Hematopoietic multipotent progenitor cell treated with erythropoietin and hydrocortisone succinate and interleukin-3 and kit ligand, for 4 days (in vitro differentiated cells): ENCODE measurements around the gene BRINP1.

Experiments used
- DNase-seq: peaks from one replicate; pipeline ENCODE4 v3.0.0-alpha.2; 2015

Gene BRINP1

DNA sequence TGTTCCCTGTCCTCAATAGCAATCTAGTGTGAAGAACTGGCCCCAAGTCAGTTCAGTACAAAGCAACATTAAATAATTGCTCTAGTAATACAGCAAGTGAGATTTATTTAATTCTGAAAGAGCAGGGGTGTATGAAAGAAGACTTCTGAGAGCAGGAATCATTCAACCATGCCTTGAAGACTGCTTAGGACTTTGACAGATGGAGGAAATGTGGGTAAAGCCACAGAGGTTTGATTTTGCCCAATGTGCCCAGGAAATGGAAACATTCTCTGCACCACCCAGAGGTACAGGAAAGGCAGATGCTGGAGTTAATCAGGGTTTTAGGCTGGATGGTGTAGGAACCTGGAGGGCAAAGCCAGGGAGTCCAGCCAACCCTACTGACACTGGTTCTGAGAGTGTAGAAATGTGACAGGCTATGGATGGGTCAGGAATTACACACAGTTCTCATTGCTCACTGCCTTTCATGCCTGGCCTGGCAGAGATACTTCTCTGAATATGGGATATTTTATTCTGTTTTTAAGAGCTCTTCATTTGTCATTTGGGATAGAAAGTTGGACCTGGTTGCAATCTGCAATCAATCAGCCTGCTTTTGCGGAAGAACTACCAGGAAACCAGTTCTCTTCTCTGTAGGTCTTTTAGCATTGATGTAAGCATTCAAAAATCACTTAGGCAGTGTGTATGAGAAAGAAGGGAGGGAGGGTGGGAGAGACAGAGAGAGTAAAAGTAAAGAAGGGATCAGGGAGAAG lies 88.3 kb downstream of the BRINP1 start:
- no peak for DNase-seq

DNA sequence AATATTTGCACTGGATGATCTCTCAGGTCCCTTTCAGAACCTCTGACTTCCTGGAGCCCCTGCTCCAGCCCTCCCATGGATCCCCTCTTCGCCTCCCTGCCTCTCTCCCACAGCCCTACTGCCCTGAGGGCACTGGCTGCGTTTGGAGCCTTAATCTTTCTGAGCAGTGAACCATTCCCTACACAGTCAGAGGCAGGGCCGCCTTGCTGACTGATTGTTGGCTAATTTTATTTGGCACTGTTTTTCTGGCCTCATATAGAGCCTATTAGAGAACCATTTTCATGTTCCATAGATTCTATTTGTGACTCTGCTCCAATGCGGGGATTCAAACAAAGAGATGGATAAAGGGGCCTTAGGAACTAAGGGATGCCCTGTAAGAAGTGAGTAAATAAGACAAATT lies 91.1 kb downstream of the BRINP1 start:
- no peak for DNase-seq

DNA sequence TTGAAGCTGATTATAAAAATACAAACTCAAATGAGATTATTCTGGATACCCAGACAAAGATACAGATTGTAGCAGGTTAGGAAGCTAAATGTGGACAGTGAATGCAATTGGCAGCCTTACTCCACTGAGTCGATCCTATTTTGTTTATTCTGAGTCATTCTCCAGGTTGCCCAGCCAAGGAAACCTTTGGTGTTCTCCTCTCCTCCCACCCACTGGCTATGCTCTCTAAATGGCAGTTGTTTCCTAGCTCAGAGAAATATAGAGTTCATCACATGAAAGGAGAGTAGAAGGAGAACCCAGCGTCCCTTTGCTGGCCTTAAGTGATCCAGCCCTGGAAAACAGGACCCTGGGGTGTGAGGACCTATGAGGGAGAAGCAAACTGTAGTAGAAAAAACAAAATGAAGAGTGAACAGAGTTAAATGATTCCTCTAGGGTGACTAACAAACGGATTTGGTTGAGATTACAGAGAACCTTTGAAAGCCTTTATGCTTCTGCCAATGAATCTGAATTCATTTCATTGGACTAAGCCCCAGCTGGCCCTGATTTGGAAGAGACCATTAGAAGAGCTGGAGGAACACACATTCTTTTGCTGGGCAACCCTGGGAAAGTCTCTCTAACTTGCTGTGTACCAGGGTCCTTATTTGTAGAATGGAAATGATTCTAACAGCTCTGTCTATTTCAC lies 95.1 kb downstream of the BRINP1 start:
- DNase-seq, result no peak

DNA sequence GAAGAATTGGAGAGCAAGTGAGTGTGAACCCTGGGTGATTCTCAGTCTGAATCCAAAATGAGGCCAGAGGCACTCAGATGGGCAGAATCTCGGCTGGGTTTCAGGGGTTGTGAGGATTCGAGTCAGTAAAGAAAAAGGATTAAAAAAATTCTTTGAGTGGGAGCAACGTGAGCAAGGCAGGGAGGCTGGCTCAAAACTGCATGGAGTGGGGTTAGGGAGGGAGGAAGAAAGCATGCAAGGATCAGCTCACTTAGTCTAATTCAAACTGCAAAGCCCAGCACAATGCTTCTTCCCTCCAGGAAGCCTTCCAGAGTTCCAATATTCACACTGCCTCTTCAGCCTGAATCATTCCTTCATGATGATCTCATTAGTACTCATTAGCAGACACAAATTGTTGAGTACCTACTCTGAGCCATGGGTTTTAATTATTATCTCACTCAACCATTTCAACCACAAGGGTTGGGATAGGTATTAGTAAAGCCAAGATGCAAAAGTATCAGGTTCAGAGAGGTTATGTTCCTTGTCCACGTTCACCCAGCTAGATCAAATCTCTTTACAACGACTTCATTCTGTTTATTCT lies 95.8 kb downstream of the BRINP1 start:
- no peak for DNase-seq

DNA sequence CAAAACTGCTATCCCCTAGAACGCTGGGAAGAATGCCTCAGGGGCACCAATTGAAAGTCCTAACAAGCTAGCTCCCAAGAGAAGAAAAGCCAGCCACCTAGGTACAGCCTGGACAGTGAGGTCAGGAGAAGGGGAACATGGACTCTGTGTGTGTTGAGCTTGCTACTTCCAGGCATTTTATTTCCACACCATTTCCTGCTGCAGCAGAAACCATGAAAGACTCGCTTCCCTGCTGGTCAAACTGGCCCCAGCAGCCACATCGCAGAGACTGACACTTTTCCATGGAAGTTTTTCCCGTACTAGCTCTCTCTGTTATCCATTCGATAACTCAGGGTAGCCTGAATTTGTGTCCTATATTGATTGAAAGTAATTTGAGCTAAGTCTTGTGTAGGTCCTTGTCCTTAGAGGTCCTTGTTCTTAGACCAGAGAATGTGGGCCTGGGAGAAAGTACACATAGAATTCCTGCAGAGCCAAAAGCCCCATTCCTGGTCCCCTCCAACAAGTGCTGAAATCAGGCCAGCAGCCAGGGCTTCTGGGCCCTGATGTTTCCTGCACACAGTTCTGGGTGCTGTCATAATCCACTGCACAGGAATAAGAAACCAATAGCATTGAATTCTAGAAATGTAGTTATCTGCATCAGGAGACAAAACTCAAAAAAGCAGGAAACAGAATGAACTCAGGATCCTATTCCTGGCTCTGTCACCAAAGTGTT lies 96.6 kb downstream of the BRINP1 start:
- no peak for DNase-seq

DNA sequence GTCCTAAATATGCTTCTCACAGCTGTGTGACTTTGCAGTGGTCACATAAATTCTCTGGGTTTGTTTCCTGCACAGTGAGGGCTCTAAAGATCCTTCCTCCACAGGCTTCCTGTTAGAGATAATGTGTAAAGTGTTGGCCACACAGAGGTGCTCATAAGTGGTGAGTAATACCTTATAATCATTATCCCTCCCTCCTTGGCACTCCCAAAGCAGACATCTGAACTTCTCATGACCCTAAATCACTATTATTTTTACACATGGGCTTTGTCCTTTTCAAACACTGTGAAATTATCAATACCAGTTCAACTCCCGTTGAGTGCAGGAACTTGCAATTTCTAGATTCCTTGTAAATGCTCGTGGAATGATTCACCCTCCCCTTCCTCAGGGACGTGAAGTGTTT lies 100.2 kb downstream of the BRINP1 start:
- DNase-seq, result no peak

DNA sequence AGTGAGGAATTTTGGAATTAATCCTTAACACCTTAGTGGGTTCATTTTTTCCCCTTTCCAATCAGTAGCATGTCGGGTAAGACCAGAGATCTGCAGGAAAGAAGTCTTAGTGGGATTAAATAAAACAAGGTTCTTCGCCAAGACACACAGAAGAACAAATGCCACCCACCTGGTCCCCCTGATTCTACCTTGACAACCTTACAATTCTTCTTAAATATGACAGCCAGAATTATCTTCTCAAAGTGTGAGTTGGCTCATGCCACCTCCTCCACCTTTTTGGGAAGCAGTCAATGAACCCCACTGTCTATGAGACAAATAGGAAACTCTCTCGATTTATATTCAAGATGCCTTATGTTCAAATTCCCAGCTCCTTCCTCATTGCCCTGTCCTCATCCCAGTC lies 105.1 kb downstream of the BRINP1 start:
- no peak for DNase-seq

DNA sequence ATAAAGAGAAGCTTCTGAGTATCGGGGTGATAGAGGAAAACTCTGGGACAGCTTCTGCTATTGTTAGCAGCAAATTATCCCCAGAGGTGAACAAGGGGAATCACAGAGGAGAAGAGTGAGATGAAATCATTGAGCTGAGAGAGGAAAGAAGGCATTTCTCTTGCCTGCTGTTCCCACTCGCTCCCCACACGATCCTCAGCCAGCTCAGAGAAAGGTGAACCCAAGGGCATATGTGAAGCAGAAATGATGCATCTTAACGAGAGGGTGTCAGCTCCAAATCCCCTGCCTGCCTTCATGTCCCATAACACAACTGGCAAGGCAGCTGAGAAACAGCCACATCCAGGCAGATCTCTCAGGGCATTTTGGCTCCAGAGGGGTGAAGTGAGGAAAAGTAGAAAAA lies 111.6 kb downstream of the BRINP1 start:
- no peak for DNase-seq

DNA sequence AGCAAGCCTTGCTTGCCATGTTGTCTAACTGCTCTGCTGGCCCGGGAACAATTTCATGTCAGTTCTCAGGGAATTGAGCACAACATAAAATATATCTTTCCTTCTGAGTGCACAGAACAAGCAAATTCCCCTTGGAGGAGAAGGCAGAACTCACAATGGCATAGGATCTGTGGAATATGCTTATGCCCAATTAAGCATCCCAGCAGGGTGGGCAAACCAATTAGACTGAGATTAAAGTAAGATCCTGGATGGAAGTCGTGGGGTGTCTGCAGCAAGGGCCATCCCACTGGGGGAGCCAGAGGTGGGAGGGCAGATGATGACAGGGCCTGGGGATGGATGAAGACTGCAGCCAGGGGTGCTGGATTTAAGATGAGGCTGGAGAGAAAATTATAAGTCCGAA lies 114.1 kb downstream of the BRINP1 start:
- DNase-seq, result no peak

DNA sequence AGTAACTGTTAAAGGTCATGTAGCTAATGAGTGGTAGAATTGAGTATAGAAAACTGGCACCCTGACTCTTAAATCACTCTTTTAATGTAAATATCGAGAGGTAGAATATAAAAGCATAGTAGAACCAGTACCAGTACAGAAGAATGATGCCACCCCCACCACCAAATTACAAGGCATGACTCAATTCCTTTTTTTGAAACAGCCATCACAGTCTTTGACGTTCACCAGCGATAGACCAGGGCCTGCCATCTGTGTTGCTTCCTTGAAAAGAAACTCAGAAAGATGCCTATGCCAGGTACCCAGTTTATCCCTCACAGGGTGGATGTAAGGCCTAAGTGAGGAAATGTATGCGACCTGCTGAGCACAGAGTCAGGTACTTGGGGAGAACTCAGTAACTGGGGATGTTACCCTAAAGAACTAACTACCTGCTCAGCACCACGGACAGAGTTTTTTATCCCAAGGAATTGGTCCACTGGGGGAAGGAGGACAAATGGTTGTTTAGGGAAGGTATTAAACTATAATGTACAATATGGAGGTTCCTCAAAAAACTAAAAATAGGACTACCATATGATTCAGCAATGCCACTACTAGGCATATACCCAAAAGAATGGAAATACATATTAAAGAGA lies 116.5 kb downstream of the BRINP1 start:
- no peak for DNase-seq

DNA sequence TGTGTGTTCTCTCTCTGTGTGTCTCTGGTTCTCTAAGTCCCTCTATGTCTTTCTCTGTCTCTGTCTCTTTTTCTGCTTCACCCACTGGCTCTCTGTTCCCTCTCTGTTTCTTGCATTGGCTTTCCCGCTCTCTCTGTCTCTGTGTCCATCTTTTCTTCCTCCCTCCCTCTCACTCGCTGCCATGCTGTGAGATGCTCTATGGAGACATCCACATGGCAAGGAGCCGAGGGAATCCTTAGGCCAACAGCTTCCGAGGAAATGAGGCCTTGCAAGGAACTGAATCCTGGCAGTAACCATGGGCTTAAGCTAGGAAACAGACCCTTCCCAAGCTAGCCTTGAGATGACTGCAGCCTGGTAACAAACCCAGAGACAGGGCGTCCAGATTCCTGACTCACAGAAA lies 117.3 kb downstream of the BRINP1 start:
- DNase-seq, result no peak

DNA sequence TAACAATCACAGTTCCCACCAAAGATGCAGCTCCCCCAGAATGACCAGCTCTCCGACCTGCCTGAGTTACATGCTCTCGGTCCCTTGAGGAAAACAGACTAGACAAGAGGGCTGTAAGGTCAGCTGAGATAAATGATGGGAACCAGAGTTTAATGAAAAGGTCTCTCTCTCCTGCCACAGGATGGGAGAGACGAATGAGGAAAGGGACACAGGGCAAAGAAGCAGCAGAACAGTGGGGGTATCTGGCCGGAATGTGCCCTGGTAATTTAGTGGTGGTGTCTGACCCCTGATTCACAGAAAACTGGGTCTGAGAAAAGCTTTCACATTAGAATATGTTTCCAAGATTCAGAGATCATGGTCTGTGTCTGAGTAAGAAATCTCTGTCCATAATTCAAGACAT lies 118.5 kb downstream of the BRINP1 start:
- no peak for DNase-seq

DNA sequence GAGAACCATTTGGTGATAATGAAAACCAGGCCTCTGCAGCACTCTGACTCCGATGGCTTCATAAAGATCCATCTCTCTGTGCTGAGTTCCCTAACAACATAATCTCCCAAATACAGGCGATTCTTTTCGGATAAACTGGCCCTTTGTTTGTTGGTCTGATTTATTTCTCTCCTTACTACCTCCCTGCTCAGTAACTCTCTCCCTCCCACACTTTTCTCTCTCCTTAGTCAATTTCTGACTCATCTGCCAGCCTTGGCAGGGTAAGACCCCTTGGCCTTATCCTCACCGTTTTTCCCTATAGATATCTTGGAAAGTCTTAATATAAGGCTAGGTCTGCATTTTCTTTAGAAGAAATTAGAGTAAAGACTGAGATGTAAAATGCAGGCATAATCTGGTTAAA lies 128.7 kb downstream of the BRINP1 start:
- no peak for DNase-seq

DNA sequence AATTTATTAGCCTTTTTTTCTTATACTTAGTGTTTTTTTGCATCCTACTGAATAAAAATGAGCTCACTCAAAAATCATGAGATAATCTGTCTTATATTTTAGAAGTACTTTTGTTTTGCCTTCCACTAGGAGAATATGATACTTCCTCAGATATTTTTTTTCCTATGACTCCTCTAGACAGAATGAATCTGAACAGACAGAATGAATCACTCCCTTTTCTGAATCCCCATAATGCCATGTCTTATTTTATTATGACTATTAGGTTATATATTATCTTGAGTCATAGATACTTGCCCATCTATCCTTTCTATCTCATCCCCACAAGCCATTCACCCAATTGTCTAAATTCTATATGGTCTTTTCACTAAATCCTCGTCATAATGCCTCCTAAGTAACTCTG lies 134.6 kb downstream of the BRINP1 start:
- DNase-seq, result no peak

DNA sequence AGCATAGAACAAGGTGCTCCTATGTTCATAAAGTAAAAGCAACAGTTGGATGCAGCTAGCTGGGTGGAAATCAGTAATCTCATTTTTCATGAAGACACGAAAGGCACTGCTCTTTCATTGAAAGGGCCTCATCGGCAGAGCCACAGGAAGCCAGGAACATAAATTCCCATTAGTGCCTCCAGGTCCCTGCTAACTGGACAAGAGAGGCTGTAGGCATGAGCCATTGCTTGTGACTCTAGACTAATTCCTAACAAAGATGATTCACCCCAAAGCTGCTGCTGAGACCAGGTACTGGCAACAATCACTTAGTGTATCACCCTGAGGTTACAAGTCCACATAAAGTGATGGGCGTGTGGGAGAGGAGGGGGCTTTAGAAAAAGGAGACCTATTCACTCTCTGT lies 141.8 kb downstream of the BRINP1 start:
- DNase-seq, result no peak

DNA sequence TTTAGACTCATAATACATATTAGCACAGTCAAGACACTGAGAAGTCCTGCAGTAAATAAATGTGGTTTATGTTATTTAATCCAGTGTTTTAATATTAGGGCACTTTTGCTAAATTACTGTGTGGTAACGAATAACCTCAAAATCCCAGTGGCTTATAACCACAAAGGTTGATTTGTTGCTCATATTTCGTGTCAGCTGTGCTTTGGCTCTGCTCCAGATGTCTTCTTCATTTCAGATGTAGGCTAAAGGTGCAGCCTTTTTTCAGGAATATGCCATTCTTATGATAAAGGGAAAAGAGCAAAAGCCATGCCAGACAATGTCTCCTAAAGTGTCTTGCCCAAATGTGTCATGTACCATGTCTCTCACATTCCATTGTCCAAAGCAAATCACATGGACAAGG lies 144.8 kb downstream of the BRINP1 start:
- no peak for DNase-seq

DNA sequence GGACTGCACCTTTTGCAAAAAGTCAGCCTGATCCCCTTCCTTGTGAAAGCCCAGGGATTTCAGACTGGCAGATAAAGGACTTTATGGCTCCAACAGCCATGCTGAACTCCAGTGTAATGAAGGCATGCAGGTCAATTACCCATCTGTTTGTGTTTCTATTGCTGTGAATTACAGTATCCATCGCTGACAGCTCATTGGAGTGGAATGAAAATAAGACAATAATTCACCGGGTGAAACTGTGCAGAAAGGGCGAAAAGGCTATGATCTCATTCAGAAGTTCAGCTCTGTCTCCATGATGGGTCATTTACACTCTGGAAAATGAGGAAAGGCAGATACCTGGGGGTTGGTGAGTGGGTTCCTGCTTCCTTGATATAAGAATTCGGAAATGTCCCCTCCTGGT lies 148.0 kb downstream of the BRINP1 start:
- DNase-seq, result no peak

DNA sequence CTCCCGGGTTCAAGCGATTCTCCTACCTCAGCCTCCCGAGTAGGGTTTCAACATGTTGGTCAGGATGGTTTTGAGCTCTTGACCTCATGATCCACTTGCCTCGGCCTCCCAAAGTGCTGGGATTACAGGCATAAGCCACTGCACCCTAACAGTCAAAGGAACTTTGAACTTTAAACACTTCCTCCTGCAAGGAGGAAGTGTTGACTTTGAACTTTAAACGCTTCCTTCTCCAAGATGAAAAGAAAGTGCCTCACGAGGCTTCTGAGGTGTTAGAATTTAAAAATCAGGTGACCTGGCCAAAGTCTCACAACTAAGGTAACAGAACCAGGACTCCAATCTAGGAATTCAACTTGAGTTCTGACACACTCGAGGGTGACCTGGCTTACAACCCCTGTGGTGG lies 150.9 kb downstream of the BRINP1 start:
- DNase-seq, result no peak

DNA sequence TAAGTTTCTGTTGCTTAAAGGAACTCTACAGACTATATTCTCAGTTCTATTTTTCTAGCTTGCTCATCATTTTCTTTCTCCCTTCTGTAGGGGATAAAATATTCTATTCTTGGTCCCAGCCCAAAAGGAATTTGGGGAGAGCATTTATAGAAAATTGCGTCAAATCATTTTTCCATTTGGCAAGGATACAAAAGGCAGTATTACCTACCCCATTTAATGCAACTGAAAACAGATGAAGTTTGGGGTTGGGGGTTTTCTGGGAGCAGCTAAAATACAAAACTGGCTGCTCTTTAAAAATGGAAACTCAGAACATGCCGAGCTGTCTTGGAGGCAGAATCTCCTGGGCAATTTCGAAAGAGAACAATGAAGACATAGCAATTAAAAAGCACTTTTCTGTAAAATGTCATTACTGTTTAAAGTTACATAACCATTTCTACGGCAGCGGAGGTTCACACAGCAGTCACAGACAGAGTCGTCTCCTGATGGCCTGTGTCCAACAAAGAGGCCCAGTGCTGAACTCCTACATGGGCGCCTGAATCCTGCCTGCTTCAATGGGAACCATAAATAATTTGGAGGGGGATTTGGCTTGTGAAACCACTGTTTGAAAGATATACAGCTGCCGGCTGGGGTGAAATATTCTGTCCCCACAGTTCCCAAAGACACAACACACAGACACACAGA lies 152.4 kb downstream of the BRINP1 start:
- DNase-seq, result no peak

DNA sequence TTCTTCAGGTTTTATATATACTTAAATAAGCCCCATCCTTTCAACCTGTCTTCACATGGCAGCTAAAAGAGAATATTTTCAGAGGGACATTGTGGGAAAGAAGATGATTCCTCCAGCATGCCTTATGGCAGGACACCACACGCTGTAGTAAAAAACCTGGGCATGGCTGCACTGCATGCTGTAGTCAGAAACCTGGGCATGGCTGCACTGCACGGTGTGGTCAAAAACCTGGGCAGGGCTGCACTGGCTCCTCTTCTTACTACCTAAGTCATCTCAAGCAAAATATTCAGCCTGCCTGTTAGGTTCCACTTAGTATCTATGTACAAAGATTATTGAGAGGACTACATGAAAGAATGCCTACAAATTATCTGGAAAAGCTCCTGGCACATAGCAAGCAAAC lies 153.6 kb downstream of the BRINP1 start:
- no peak for DNase-seq

DNA sequence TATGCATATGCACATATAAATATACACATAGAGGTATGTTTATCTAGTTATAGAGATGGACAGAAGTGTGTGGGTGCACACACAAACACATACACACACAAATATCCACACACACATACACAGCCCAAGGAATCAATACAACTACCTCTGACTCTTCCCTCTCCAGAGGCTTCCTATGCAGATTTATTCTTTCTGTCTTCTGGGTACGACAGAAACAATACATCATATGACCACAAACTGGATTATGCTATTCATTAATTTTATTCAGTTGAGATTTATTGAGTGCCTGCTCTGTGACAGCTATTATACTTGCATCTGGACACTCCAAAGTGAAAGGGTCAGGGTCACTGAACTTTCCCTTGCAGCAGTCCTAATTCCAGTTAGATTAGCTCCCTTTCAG lies 155.8 kb downstream of the BRINP1 start:
- DNase-seq, result no peak

DNA sequence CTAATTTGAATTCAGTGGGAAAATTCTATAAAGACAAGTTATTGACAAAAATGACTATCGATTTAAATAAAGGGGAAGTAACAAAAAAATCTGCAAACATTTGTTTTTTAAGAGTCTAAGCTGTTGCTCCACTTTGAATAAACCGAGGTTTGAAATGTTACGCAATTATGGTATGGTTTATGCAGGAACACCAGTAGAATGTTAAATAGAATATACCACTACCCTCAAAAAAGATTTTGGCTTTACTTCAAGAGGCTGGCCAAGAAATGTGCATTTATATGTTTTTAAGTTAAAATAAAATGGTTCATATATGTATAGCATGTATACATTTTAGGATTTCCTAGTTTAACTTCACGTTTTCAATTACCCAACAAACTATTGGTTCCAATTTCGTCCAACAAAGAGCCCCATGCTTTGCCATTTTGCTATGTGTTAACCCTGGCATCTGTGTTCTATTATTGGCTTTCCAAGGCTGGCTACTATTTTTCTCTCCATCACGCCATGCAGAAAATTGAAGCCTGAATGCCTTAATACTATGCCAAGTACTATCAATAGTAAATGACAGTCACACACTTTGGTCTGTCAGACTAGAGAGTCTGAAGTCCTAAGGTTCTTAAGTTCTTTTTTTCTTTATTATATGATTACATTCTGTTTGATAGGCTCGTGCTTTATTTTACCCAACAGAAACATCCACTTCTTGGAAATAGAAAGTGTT lies 171.2 kb downstream of the BRINP1 start:
- no peak for DNase-seq
